ENCODE measurements around the gene TRIM24.

GRCh38 chr7:138630059-138630610 lies 170.1 kb downstream of the TRIM24 start:
- TF ChIP-seq FOXP2 (optimal IDR thresholded peaks at IDR 0.05; ENCODE audit: borderline replicate concordance, extremely low read depth, extremely low read length, insufficient read depth) (no peak), SIN3A (IDR thresholded peaks at IDR 0.05; ENCODE audit: borderline replicate concordance, insufficient read depth, low read length) (no peak)
